ENCODE measurements around the gene MOV10. TPM values are rescaled to one million over a fixed set of nuclear protein-coding genes. Genes with fewer than 3 reads are reported as not detected.
A peak's percentile ranks its signal among the peaks of the same experiment; 100 is the strongest.
"Not testable (repeated sequence)": the region's sequence is repeated elsewhere in the genome, so short reads cannot be mapped to it uniquely, and the experiment has no call there.

The MOV10 gene, protein sequence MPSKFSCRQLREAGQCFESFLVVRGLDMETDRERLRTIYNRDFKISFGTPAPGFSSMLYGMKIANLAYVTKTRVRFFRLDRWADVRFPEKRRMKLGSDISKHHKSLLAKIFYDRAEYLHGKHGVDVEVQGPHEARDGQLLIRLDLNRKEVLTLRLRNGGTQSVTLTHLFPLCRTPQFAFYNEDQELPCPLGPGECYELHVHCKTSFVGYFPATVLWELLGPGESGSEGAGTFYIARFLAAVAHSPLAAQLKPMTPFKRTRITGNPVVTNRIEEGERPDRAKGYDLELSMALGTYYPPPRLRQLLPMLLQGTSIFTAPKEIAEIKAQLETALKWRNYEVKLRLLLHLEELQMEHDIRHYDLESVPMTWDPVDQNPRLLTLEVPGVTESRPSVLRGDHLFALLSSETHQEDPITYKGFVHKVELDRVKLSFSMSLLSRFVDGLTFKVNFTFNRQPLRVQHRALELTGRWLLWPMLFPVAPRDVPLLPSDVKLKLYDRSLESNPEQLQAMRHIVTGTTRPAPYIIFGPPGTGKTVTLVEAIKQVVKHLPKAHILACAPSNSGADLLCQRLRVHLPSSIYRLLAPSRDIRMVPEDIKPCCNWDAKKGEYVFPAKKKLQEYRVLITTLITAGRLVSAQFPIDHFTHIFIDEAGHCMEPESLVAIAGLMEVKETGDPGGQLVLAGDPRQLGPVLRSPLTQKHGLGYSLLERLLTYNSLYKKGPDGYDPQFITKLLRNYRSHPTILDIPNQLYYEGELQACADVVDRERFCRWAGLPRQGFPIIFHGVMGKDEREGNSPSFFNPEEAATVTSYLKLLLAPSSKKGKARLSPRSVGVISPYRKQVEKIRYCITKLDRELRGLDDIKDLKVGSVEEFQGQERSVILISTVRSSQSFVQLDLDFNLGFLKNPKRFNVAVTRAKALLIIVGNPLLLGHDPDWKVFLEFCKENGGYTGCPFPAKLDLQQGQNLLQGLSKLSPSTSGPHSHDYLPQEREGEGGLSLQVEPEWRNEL
- 10.4 TPM for total RNA-seq
- long read RNA-seq, transcript MOV10-203 (21 exons, 3,552 nt): minor isoform, 7 of 28 reads
- long read RNA-seq, transcript MOV10-201 (20 exons, 3,383 nt): major isoform, 9 of 28 reads
- long read RNA-seq, partial matches to known transcripts: 5 of 28 reads
- long read RNA-seq, other reads (novel, unspliced or antisense): 6 of 28 reads

DNA sequence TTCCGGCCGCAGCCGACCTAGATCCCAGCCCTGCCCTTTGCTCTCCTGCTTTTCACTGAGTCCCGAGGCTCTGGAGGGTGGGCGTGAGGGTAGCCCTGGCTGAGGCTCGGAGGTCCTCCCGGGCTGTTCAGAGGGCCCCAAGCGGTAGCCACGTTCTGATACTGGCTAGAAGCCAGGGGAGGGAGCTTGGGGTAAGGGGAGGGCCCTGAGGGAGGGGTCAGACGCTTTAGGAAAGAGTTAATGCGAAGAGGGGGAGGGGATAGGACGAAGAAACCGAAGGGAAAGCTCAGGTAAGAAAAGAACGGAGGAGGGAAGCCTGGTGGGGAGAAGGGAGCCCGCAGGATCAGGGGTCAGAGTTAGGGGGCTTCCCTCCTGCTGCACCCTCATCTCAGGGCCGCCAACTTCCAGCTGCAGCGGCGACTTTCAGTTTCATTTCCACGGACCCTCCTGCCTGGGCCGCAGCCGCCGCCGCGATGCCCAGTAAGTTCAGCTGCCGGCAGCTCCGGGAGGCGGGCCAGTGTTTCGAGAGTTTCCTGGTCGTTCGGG lies at the start of gene MOV10:
MOV10 (plus strand) TSS at position 220 of the 546 bp plus-strand sequence; CDS start at position 474, 254 bp downstream.
- DNase-seq: peak; percentile 87
- ATAC-seq (ENCODE audit: poor library complexity): peak; percentile 82
- intact Hi-C loops (cut with DNase I): loop anchor here (2.0 kb wide), 1 partner anchor 32 kb away; the partner anchor contains the start of gene RHOC

DNA sequence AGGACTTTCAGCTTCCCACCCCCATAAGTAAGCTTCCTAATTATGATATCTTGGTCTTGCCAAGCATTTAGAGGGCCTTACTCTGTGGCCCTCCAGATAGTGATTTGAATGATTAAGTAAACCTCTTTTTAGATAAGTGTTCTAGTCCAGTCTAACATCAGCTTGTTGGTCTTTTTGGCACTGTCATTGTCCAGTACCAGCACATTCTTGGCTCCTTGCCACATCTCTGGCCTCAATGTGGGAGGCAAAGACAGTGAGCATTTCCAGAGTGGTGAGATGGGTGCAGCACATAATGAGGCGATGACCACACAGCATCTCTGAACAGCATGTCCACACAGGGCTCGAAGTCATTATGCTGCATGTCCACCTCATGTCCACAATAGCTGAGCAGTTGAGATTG lies 48.8 kb upstream of the MOV10 start:
- DNase-seq (no peak), ATAC-seq (ENCODE audit: poor library complexity) (peak; percentile 28)
- intact Hi-C loops (cut with DNase I): loop anchor here (10.0 kb wide), 1 partner anchor 231 kb away; the partner anchor contains the start of gene CTTNBP2NL

DNA sequence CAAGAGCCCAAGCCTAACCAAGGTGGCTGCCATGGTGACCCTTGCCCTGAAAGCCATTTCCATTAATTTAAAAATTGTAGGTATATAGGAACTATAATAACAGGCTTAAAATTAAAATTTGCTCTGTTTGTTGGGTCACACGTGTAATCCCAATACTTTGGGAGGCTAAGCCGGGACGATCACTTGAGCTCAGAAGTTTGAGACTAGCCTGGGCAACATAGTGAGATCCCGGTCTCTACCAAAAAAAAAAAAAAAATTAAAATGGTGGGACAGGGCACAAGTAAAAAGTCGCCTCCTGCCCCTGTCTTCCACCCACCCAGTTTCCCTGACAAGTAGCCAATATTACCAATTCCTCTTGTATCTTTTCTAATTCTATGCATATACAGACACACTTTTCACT lies 48.3 kb upstream of the MOV10 start:
- ATAC-seq (ENCODE audit: poor library complexity) (no peak), DNase-seq (no peak)
- intact Hi-C loops (cut with DNase I): loop anchor here (10.0 kb wide), 1 partner anchor 231 kb away; the partner anchor contains the start of gene CTTNBP2NL

DNA sequence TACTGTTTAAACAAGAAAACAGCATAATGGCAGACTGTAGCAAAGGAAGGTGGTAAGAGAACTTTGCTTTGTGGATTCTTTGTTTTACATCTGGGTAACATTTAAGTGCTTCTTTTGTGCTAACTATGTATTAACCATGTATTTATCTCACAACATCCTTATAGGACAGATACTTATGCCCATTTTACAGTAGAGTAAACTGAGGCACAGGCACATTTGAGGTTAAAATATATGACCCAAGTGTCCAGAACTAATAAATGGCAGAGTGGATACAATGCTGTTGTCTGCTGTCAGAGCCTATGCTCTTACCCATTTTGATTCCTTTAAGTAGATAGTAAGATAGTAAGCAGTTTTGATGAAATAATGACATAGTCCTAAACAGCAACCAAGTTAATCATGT lies 47.6 kb upstream of the MOV10 start:
- DNase-seq (no peak), ATAC-seq (ENCODE audit: poor library complexity) (no peak)
- intact Hi-C loops (cut with DNase I): loop anchor here (10.0 kb wide), 1 partner anchor 232 kb away; the partner anchor contains the start of gene CTTNBP2NL

DNA sequence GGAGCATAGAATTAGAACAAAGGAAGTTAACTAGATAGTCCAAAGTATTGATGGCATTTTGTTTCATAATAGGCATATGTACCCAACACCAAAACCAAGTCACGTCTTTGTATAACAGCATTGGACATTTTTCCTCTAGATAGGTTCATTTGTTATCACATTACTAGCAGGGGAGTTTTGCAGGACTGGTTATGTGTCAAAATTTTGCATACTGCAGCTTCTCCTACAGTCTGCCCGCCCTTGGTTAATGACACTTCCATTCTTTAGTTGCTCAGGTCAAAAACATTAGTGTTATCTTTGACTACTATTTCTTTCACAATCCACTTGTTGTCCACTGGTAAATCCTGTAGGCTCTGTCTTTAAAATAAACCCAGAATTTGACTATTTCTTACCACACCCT lies 45.9 kb upstream of the MOV10 start:
- ATAC-seq (ENCODE audit: poor library complexity) (no peak), DNase-seq (no peak)
- intact Hi-C loops (cut with DNase I): loop anchor here (10.0 kb wide), 1 partner anchor 234 kb away; the partner anchor contains the start of gene CTTNBP2NL

DNA sequence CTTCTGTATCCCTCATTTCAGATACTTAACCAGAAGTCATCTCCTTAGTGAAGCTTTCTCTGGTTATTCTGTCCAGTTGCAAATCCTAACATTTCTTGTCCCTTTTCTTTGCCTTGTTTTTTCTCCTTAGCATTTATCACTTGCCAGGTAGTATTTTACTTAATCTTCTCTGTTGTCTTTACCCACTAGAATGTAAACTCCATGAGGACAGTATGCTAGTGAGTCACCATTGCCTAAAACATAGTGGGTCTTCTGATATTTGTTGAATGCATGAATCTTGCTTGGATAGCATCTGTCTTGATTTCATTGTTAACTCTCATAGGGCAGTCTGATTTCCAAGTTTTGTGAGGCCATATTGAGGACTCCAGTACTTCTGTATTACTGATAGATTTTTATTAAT lies 45.2 kb upstream of the MOV10 start:
- no peak for ATAC-seq (ENCODE audit: poor library complexity)
- intact Hi-C loops (cut with DNase I): loop anchor here (10.0 kb wide), 1 partner anchor 234 kb away; the partner anchor contains the start of gene CTTNBP2NL
- no peak for DNase-seq

DNA sequence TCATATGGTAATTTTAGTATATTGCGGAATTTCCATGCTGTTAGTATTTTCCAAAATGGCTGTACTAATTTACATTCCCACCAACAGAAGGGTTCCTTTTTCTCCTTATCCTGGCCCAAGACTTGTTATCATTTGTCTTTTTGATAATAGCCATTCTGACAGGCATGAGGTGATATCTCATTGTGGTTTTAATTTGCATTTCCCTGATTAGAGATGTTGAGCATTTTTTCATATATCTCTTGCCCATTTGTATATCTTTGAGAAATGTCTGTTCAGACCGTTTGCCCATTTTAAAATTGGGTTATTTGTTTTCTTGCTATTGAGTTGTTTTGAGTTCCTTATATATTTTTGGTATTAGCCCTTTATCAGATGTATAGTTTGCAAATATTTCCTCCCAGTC lies 40.8 kb upstream of the MOV10 start:
- no peak for DNase-seq
- intact Hi-C loops (cut with DNase I): no loop called here
- ATAC-seq (ENCODE audit: poor library complexity): no peak

DNA sequence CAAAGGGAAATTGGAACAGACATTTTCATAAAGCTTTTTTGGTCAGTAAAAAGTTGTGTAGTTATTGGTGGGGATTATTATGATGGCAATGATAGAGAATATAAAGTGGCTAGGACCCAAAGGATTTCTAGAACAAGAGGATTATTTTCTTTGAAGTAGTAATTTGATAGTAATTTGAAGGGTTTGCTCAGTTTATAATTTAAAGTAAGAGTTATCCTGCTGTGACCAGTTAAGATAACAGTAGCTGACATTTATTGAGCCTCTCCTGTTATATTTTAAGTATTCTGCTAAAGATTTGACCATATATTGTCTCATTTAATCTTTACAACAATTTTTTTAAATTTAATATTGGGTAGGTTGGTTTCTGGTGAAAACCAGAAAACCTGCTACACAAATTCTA lies 40.1 kb upstream of the MOV10 start:
- ATAC-seq (ENCODE audit: poor library complexity) (no peak), DNase-seq (no peak)
- intact Hi-C loops (cut with DNase I): no loop called here

DNA sequence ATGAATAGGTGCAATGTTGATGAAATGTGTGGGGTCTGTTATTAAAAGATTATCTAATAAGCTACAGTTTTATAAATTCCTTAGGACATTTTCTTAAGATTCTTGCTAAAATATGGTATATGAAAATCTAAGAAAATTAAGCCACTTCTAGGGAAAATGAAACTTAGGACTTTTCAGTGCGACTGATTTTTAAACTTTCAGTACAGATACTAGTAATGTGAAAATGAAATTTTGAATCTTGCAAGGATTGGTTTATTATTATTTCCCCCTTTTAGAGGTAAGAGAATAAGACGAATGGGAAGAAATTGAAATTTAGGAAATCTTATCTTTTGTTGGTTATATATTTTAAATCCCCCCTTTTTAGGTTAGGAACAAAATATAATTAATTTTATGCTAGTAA lies 38.4 kb upstream of the MOV10 start:
- ATAC-seq (ENCODE audit: poor library complexity) (no peak), DNase-seq (no peak)
- intact Hi-C loops (cut with DNase I): no loop called here

DNA sequence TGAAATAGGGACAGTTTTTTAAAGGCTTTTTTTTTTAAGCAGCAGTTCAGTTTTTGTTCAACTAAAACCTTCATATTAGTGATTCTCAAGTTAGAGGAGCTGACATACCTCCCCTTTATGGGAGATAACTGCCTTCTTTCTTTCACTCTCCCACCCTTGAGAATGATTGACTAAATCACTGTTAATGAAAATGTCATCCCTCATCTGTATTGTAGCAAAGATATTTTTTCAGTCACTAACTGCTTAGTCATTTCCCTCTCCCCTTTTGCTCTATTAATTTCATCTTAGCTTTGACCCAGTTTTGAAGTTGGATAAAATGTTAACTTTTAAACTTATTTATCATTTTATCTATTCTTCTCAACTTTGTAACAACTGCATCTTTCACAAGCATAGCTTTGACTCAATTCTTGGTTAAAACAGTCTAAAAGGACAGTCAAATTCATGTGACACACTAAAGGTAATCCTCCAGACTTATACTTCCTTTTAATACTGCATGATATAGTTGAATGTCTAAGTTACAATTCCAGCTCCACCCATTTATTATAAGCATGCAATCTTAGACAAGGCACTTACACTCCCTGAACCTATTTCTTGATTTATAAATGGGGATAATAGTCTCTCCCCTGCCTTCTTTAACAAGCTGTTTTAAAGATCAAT lies 37.7 kb upstream of the MOV10 start:
- DNase-seq (no peak), ATAC-seq (ENCODE audit: poor library complexity) (no peak)
- intact Hi-C loops (cut with DNase I): no loop called here

DNA sequence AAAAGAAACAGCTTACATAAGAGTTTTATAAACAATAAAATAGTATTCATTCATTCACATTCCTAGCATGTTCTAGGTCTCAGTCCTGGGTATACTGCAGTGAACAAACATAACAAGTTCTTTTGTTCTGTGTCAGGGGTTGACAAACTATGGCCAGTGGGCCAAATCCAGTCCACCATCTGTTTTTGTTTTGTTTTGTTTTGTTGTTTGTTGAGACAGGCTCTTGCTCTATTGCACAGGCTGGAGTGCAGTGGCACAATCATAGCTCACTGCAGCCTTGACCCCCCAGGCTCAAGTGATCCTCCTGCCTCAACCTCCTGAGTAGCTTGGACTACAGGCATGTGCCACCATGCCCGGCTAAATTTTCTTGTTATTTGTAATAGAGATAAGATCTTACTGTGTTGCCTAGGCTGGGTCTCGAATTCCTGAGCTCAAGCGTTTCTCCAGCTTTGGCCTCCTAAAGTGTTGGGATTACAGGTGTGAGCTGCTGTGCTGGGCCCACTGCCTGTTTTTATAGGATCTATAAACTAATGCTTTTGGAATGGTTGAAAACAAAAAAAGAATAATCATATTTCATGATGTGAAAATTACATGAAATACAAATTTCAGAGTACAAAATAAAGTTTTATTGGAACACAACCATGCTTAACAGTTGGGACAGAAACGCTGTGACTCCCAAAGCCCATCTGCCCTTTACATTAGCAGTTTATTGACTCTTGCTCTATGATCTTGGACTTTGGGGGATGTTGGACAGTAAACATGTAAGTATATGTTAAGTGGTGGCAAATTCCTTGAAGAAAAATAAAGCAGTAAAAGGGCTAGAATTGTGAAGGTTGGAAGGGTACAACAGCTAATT lies 37.0 kb upstream of the MOV10 start:
- intact Hi-C loops (cut with DNase I): no loop called here
- DNase-seq (no peak), ATAC-seq (ENCODE audit: poor library complexity) (peak; percentile 18)

DNA sequence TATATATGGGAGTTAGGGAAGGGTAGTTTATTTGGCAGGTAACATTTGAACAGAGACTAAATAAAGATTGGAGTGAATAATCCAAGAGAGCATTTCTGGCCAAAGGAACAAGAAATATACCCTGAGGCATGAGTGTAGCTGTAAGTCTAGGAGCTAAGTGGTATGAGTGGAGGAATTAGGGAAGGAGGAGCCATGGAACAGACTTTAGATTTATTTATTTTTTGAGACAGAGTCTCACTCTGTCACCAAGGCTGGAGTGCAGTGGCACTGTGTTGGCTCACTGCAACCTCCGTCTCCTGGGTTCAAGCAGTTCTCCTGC lies 36.4 kb upstream of the MOV10 start:
- ATAC-seq (ENCODE audit: poor library complexity) (no peak), DNase-seq (no peak)
- intact Hi-C loops (cut with DNase I): no loop called here

DNA sequence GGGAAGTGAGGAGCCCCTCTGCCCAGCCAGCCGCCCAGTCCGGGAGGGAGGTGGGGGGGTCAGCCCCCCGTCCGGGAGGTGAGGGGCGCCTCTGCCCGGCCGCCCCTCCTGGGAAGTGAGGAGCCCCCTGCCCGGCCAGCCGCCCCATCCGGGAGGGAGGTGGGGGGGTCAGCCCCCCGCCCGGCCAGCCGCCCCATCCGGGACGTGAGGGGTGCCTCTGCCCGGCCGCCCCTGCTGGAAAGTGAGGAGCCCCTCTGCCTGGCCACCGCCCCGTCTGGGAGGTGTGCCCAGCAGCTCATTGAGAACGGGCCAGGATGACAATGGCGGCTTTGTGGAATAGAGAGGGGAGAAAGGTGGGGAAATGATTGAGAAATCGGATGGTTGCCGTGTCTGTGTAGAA lies 34.0 kb upstream of the MOV10 start:
- intact Hi-C loops (cut with DNase I); ATAC-seq (ENCODE audit: poor library complexity); DNase-seq: not testable (repeated sequence)

DNA sequence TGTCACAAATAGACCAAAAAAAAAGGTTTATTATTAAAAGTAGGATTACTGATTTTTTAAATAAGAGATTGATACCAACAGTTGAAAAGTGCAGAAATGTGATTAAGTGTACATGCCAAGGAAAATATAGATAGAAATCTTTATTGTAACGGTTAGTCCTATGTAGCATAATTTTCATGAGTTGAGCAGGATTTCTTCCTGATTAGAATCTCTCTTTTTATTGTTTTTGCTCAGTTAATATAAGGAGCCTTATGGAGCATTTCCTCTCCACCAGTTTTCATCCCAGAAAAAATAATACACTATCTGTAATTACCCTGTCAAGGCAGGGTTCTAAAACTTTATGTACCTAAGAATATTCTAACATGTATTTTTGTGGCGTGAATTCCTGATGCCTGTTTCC lies 31.4 kb upstream of the MOV10 start:
- ATAC-seq (ENCODE audit: poor library complexity): no peak
- intact Hi-C loops (cut with DNase I): no loop called here
- DNase-seq: no peak

DNA sequence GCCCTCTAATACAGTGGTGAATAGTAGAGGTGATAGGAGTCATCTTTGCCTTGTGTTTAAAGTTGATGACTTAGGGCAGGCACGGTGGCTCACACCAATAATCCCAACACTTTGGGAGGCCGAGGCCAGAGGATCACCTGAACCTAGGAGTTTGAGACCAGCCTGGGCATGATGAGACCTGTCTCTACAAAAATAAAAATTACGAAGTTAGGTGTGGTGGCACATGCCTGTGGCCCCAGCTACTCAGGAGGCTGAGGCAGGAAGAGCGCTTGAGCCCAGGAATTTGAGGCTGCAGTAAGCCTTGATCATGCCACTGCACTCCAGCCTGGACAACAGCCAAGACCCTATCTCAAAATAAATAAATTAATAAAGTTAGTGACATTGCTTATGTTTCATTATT lies 28.2 kb upstream of the MOV10 start:
- intact Hi-C loops (cut with DNase I): no loop called here
- no peak for DNase-seq
- ATAC-seq (ENCODE audit: poor library complexity): no peak

DNA sequence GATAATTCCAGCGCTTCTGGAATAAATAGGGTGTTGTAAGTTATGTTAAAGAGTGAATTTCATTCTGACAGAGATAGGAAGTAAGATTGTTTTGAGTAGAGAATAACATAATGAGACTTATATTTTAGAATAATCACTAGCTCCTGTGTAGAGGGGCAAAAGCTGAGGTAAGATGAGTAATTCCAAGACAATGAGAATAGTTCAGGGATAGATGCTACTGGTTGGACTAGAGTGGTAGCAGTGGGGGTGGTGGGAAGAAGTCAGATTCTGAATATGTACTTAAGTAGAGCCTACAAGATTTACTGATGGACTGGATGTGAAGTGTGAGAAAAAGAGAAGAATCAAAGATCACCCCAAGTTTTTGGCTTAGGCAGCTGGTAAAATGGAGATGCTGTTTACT lies 23.3 kb upstream of the MOV10 start:
- intact Hi-C loops (cut with DNase I): no loop called here
- no peak for DNase-seq
- no peak for ATAC-seq (ENCODE audit: poor library complexity)

DNA sequence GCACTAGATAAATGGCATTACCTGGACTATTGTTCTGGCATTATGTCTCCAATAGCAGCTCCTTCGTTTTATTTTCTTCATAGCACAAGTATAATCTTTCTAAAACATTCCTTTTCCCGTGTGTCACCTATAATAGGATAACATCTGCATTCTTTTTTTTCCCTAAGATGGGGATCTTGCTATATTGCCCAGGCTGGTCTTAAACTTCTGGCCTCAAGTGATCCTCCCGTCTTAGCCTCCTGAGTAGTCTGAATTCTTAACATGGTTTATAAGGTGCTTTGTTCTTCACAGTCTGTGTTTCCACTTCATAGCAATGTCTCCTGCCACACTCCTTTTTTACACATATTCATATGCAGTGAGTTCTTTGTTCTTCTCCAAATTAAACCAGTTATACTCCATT lies 8.6 kb upstream of the MOV10 start:
- ATAC-seq (ENCODE audit: poor library complexity) (no peak), DNase-seq (no peak)
- intact Hi-C loops (cut with DNase I): no loop called here

All from Right ventricle myocardium superior (tissue), 1 donor.